Heart left ventricle (tissue), 16 donors: ENCODE data around the gene AGXT. TPM values are rescaled to one million over a fixed set of nuclear protein-coding genes. Genes with fewer than 3 reads are reported as not detected.

Source experiments
- ATAC-seq, 4 donors: fragments of 200-7000 bp; cut with Tn5 transposase; one replicate each; pipeline ENCODE4 v1.9.1; 2020 to 2022; ENCODE audit warnings: moderate library complexity in 4 of 4, mild to moderate bottlenecking in 3 of 4, moderate number of reproducible peaks in 1 of 4
- DNase-seq, 5 donors: peaks; one replicate each; pipeline ENCODE4 v3.0.0-alpha.2; 2020
- H3K27ac ChIP-seq, 12 donors: fragments of 200-600 bp; sonication (generic) in 4 of 12; one replicate each; pipeline versions ENCODE4 v1.5.0 to v1.8.0; 2016 to 2022; ENCODE audit warnings: mild to moderate bottlenecking in 2 of 12
- H3K27me3 ChIP-seq, 9 donors: fragments of 200-600 bp; sonication (generic) in 2 of 9; one replicate each; pipeline versions ENCODE4 v1.5.1 to v1.8.0; 2016 to 2022; ENCODE audit warnings: mild to moderate bottlenecking in 3 of 9
- H3K36me3 ChIP-seq, 9 donors: fragments of 200-600 bp; sonication (generic) in 2 of 9; one replicate each; pipeline versions ENCODE4 v1.5.0 to v1.8.0; 2018 to 2022; ENCODE audit warnings: mild to moderate bottlenecking in 2 of 9
- H3K4me1 ChIP-seq, 12 donors: fragments of 200-600 bp; sonication (generic) in 4 of 12; one replicate each; pipeline versions ENCODE4 v1.5.0 to v1.8.0; 2016 to 2022; ENCODE audit warnings: mild to moderate bottlenecking in 3 of 12
- H3K4me3 ChIP-seq, 12 donors: fragments of 200-600 bp; sonication (generic) in 4 of 12; one replicate each; pipeline versions ENCODE4 v1.5.0 to v1.8.0; 2017 to 2022; ENCODE audit warnings: mild to moderate bottlenecking in 9 of 12, moderate library complexity in 4 of 12
- H3K9me3 ChIP-seq, 12 donors: fragments of 200-600 bp; sonication (generic) in 4 of 12; one replicate each; pipeline versions ENCODE4 v1.5.0 to v1.8.0; 2016 to 2022; ENCODE audit warnings: mild to moderate bottlenecking in 1 of 12
- POLR2A ChIP-seq, 2 donors: fragments of 450-650 bp; IDR thresholded peaks; one replicate each; pipeline ENCODE4 v1.6.1; 2017; ENCODE audit warnings: antibody characterized with exemption in 2 of 2, mild to moderate bottlenecking in 2 of 2, moderate library complexity in 2 of 2
- WGBS, 4 donors: extraction: QIAGEN DNeasy Blood & Tissue Kit in 2 of 4; methylation state at CpG; one replicate each; pipeline versions ENCODE4 v1.1.5 to v1.1.7; 2013 to 2018; 5-methylcytosine and 5-hydroxymethylcytosine counted together
- intact Hi-C, 10 donors: fragments of 100-400 bp; cut with DNase I; formaldehyde crosslinking; loops; one replicate each; pipeline versions ENCODE4 v1.11.1 to v1.14.2; 2022
- polyA plus RNA-seq, 2 donors: library from polyadenylated mRNA; stranded (reverse); fragments of 200-250 nt; gene quantifications; one replicate each; pipeline ENCODE4 v1.2.3, GENCODE V29; 2013
- total RNA-seq, 9 donors: library from RNA; depleted of rRNA in 2 of 9; stranded (reverse); fragments of >200 nt in 2 of 9; fragmentation: NEBNext Ultra II Directional in 3 of 9; extraction: Animal tissue kit (Norgen Biotek cat#: 25700) in 3 of 9; gene quantifications; one replicate each; pipeline versions ENCODE4 v1.1.0 to v1.2.4, GENCODE V29; 2016 to 2023
- TF ChIP-seq, protein P1 (sequence below), 12 donors: fragments of 200-600 bp; sonication (generic) in 4 of 12; IDR thresholded peaks; one replicate each; pipeline versions ENCODE4 v1.5.0 to v1.8.0; 2018 to 2022; ENCODE audit warnings: antibody characterized with exemption in 12 of 12, mild to moderate bottlenecking in 5 of 12
- donor health status: ischemic (EF 13 %, LVEDD 7.1; RV severe dilation, severe dysfunction).
- donor health status: healthy with polysubstance abuse.
- donor health status: DM: no; HTN: yes; CAD: no.
- donor health status: DM: no; HTN: no; CAD: no.
- donor health status: ischemic (EF 25% LVEDD 6.9; RV normal size, moderate dysfunction).
- donor health status: ischemic (EF 25% LVEDD 5.7; RV mildly dilated, moderate dysfunction).
- donor health status: healthy.
- donor health status: DM: yes; HTN: yes; CAD: no.
- donor health status: ischemic (EF 35%, LVEDD 5.7; RV mildly dilated, moderate dysfunction).
- donor health status: nonischemic (EF 11% LVEDD 7.7; RV severe dilation, severe dysfunction).
- donor health status: DM: yes; HTN: yes; CAD: no.
- donor health status: PGD.
- donor health status: ischemic (EF 29% LVEDD 5.4; RV normal size, mild dysfunction).
- donor health status: nonischemic (EF 23%, LVEDD 6.1; RV moderate dilation, normal function).

The AGXT gene
- total and polyA plus RNA-seq, 11 donors = 0.06 TPM; not detected in 10

DNA sequence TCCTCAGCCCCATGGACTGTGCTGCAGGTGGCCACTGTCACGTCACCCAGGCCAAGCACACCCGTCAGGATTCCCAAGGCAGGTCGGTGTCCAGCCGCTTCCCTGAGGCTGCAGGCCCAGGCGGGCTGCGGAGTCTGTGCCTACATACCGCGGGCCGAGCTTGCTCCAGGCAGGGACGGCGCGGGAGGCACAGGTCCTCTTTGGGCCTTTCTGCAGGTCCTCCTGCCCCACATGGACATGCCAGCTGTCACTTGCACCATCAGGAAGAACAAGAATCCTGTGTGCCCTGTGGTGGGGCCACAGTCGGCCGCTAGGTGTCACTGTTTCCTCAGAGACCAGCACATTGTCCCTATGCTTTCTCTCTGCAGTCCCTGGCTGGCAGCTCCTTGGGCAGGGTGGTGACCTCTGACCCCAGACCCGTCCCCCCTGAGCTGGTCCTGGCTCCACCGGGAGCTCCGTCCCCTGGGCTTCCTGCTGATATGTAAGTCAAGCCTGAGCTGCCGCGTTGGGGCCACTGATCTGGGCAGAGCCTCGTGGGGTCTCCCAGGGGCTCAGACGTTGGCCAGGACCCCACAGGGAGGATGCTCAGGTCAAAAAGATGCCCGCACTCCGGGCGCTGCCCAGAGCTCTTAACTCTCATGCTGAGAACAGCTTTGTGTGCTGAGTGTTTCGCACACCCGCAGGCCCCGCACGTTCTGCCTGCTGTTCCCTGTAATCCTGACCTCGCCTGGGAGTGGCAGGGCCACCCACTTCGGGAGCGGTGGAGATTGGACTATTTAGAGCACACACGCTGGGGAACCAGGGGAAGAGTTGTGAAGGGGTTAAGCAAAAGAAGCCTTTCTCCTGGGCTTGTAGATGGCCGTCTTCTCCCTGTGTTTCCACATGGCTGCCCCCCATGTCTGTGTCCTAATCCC lies 17.3 kb upstream of the AGXT start:
- Histone ChIP-seq H3K9me3 (peaks cover 0 to 11% (median 0%) of the 10 kb centered on the region in 12 donors), H3K27ac (no peak overlapping the region), H3K27me3 (no peaks in the 10 kb centered on the region), H3K4me3 (no peak overlapping the region), H3K36me3 (no peaks in the 10 kb centered on the region), H3K4me1 (no peaks in the 10 kb centered on the region)
- WGBS, 4 donors = 31 to 56% (median 39%) methylated on average over 8 to 33 of the region's 33 CpGs
- DNase-seq = peak; percentile 71 to 89 (median 79)
- TF ChIP-seq, protein P1, sequence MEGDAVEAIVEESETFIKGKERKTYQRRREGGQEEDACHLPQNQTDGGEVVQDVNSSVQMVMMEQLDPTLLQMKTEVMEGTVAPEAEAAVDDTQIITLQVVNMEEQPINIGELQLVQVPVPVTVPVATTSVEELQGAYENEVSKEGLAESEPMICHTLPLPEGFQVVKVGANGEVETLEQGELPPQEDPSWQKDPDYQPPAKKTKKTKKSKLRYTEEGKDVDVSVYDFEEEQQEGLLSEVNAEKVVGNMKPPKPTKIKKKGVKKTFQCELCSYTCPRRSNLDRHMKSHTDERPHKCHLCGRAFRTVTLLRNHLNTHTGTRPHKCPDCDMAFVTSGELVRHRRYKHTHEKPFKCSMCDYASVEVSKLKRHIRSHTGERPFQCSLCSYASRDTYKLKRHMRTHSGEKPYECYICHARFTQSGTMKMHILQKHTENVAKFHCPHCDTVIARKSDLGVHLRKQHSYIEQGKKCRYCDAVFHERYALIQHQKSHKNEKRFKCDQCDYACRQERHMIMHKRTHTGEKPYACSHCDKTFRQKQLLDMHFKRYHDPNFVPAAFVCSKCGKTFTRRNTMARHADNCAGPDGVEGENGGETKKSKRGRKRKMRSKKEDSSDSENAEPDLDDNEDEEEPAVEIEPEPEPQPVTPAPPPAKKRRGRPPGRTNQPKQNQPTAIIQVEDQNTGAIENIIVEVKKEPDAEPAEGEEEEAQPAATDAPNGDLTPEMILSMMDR (IDR thresholded peaks at IDR 0.05) = peak; percentile 88 to 98 (median 96)
- no peak for TF ChIP-seq POLR2A (IDR thresholded peaks at IDR 0.05)
- peak; percentile 79 to 93 (median 92) for ATAC-seq
- intact Hi-C loops = loop anchor here in 6 of 10 donors (1.0 to 10.0 kb wide), 11 partner anchors 133 to 881 kb away; partner anchors contain the start of gene D2HGDH (in 1 of the 6)

DNA sequence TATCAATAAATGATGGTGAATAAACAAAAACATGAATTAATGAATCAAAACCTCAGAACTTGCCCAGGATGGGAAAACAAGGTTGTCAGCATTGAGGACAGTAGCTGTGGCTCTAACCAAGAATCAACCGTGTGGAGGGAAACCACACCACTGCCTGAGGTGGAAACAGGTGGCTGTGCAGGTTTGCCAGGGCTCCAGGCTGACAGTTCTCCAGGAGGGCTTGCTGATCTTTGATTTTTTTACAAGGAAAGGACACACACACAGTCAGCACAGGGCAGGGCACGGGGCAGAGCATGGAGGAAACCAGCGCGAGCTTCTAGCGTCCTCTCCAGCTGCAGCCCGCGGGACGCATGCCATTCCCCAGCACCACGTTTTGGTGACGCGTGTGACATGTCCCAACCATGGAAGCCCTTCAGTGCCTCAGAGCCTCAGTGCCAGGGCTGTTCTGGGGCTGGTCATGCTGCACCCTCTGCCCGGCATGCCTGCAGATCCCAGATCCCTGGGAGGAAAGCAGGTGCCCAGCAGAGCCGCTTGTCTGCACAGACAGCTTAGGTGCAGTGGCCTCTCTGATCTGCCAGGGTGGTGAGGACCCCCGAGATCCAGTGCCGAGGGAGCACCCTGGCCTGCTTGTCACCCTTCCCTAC lies 15.8 kb upstream of the AGXT start:
- no peaks in the 10 kb centered on the region for H3K4me1 ChIP-seq
- no peaks in the 10 kb centered on the region for H3K27me3 ChIP-seq
- DNase-seq = no peak
- no peak overlapping the region for H3K27ac ChIP-seq
- WGBS, 4 donors = 80 to 85% (median 83%) methylated on average over 8 to 15 of the region's 15 CpGs
- no peak for TF ChIP-seq POLR2A (IDR thresholded peaks at IDR 0.05)
- TF ChIP-seq, protein P1 (IDR thresholded peaks at IDR 0.05) = no peak
- peaks cover 0 to 11% (median 0%) of the 10 kb centered on the region in 12 donors for H3K9me3 ChIP-seq
- intact Hi-C loops = loop anchor here in 5 of 10 donors (5.0 to 10.0 kb wide), 8 partner anchors 132 to 880 kb away; partner anchors contain the start of gene D2HGDH (in 1 of the 5)
- no peak overlapping the region for H3K4me3 ChIP-seq
- no peaks in the 10 kb centered on the region for H3K36me3 ChIP-seq
- no peak for ATAC-seq

DNA sequence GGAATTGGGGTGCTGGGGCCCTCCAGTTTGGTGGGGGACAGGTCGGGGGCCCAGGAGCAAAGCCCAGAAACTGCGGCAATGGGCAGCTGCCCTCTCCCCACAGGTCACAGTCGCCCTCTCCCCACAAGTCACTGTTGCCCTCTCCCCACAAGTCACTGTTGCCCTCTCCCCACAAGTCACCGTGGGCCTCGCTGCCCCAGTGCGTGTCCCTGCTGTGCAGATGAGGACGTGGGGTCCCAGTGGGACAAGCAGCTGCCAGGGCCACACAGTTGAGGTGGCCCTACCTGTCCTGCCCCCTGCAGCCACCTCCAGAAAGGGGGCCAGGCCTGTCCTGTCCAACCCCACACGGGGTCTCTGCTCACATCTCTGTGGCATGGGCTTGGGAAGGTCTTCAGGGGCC lies 13.0 kb upstream of the AGXT start:
- WGBS, 4 donors = 87 to 97% (median 94%) methylated on average over 3 to 8 of the region's 8 CpGs
- H3K4me3 ChIP-seq = no peak overlapping the region
- intact Hi-C loops = loop anchor here in 5 of 10 donors (5.0 to 10.0 kb wide), 6 partner anchors 129 to 799 kb away; no protein-coding TSS in a partner anchor
- no peak overlapping the region for H3K27ac ChIP-seq
- DNase-seq (no peak), ATAC-seq (no peak)
- peaks cover 0 to 11% (median 0%) of the 10 kb centered on the region in 12 donors for H3K9me3 ChIP-seq
- no peaks in the 10 kb centered on the region for H3K27me3 ChIP-seq
- no peak for TF ChIP-seq POLR2A (IDR thresholded peaks at IDR 0.05)
- TF ChIP-seq, protein P1 (IDR thresholded peaks at IDR 0.05) = no peak
- H3K36me3 ChIP-seq = no peaks in the 10 kb centered on the region
- H3K4me1 ChIP-seq = no peaks in the 10 kb centered on the region
